ENCODE results near the gene SIX3.

- TF ChIP-seq CTCF (conservative IDR thresholded peaks at IDR 0.05; ENCODE audit: low read depth in 2 of 2), result no peak
- no peak for TF ChIP-seq POLR2AphosphoS5 (IDR thresholded peaks at IDR 0.05; ENCODE audit: low read depth)
- no peak for TF ChIP-seq ETS1 (IDR thresholded peaks at IDR 0.05)
- no peak for TF ChIP-seq REST (IDR thresholded peaks at IDR 0.05; ENCODE audit: unreplicated experiment)
Measured at GRCh38 chr2:44959855-44960254, 18.4 kb downstream of the SIX3 start.

All from GM23338 (cell line).